Brain pericyte (primary cell): ENCODE data around the gene ZNF79.
"Not testable (repeated sequence)": the region's sequence is repeated elsewhere in the genome, so short reads cannot be mapped to it uniquely, and the experiment has no call there.

Source experiments
- DNase-seq: peaks from one replicate; pipeline ENCODE4 v3.0.0-alpha.2; 2012; ENCODE audit warnings: low read depth, low spot score

Gene ZNF79

GRCh38 chr9:127455324-127455992, 31.3 kb downstream of the ZNF79 start:
- DNase-seq = no peak

GRCh38 chr9:127457191-127457878, 33.2 kb downstream of the ZNF79 start:
- DNase-seq = no peak

GRCh38 chr9:127458921-127459320, 34.7 kb downstream of the ZNF79 start:
- DNase-seq = no peak

- DNase-seq = no peak
These were observed 39.2 kb downstream of the ZNF79 start for GRCh38 chr9:127463382-127463781.

GRCh38 chr9:127463911-127464310, 39.7 kb downstream of the ZNF79 start:
- DNase-seq = no peak

- not testable (repeated sequence) for DNase-seq
These were observed 42.3 kb downstream of the ZNF79 start for GRCh38 chr9:127466407-127466917.

- no peak for DNase-seq
These were observed 43.4 kb downstream of the ZNF79 start for GRCh38 chr9:127467621-127468020.

- no peak for DNase-seq
These were observed 46.5 kb downstream of the ZNF79 start for GRCh38 chr9:127470662-127471061.

GRCh38 chr9:127473501-127473900, 49.3 kb downstream of the ZNF79 start:
- no peak for DNase-seq

- DNase-seq = no peak
These were observed 49.8 kb downstream of the ZNF79 start for GRCh38 chr9:127473932-127474331.

- DNase-seq = no peak
These were observed 50.4 kb downstream of the ZNF79 start for GRCh38 chr9:127474592-127474991.

- DNase-seq = no peak
These were observed 55.4 kb downstream of the ZNF79 start for GRCh38 chr9:127479507-127480081.

GRCh38 chr9:127482662-127483061, 58.5 kb downstream of the ZNF79 start:
- no peak for DNase-seq

- DNase-seq = no peak
These were observed 61.8 kb downstream of the ZNF79 start for GRCh38 chr9:127485995-127486394.

- no peak for DNase-seq
These were observed 64.8 kb downstream of the ZNF79 start for GRCh38 chr9:127488946-127489345.

GRCh38 chr9:127489471-127490115, 65.4 kb downstream of the ZNF79 start:
- DNase-seq = no peak

GRCh38 chr9:127490535-127491230, 66.5 kb downstream of the ZNF79 start:
- no peak for DNase-seq

- no peak for DNase-seq
These were observed 67.3 kb downstream of the ZNF79 start for GRCh38 chr9:127491516-127491915.

- no peak for DNase-seq
These were observed 68.4 kb downstream of the ZNF79 start for GRCh38 chr9:127492616-127493015.

GRCh38 chr9:127493592-127494303, 69.6 kb downstream of the ZNF79 start:
- no peak for DNase-seq

GRCh38 chr9:127494304-127494702, 70.1 kb downstream of the ZNF79 start:
- no peak for DNase-seq
